ENCODE results near the gene FBXO33.

The FBXO33 gene

GRCh38 chr14:39425947-39426346 is 6.3 kb downstream of the FBXO33 start:
- no peak overlapping the region for H3K4me3 ChIP-seq (ENCODE audit: low read depth, low read length)
- ChIA-PET CTCF (interaction anchor here (0.8 to 6.6 kb wide), 12 partner anchors 9 to 331 kb away, joined by 3 to 76 read pairs (median 4); partner anchors contain the start of genes GEMIN2 and SEC23A), POLR2A (interaction anchor here (1.1 to 1.5 kb wide), 2 partner anchors 256 to 323 kb away, joined by 5 to 8 read pairs; partner anchors contain the start of genes SEC23A and TRAPPC6B)
- DNase-seq (ENCODE audit: low read depth, low spot score): no peak
- TF ChIP-seq, protein P1, sequence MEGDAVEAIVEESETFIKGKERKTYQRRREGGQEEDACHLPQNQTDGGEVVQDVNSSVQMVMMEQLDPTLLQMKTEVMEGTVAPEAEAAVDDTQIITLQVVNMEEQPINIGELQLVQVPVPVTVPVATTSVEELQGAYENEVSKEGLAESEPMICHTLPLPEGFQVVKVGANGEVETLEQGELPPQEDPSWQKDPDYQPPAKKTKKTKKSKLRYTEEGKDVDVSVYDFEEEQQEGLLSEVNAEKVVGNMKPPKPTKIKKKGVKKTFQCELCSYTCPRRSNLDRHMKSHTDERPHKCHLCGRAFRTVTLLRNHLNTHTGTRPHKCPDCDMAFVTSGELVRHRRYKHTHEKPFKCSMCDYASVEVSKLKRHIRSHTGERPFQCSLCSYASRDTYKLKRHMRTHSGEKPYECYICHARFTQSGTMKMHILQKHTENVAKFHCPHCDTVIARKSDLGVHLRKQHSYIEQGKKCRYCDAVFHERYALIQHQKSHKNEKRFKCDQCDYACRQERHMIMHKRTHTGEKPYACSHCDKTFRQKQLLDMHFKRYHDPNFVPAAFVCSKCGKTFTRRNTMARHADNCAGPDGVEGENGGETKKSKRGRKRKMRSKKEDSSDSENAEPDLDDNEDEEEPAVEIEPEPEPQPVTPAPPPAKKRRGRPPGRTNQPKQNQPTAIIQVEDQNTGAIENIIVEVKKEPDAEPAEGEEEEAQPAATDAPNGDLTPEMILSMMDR (IDR thresholded peaks at IDR 0.05; ENCODE audit: insufficient read depth, low read length, missing control alignments): no peak

GRCh38 chr14:39423793-39424192 is 8.4 kb downstream of the FBXO33 start:
- ChIA-PET POLR2A (interaction anchor here (1.2 kb wide), 1 partner anchor 30 kb away, joined by 3 read pairs; no protein-coding TSS in a partner anchor), CTCF (interaction anchor here (0.8 to 6.6 kb wide), 4 partner anchors 9 to 320 kb away, joined by 3 to 76 read pairs (median 4); partner anchors contain the start of gene SEC23A)
- H3K4me3 ChIP-seq (ENCODE audit: low read depth, low read length): no peak overlapping the region
- no peak for DNase-seq (ENCODE audit: low read depth, low spot score)
- TF ChIP-seq, protein P1 (IDR thresholded peaks at IDR 0.05; ENCODE audit: insufficient read depth, low read length, missing control alignments): no peak

DNA sequence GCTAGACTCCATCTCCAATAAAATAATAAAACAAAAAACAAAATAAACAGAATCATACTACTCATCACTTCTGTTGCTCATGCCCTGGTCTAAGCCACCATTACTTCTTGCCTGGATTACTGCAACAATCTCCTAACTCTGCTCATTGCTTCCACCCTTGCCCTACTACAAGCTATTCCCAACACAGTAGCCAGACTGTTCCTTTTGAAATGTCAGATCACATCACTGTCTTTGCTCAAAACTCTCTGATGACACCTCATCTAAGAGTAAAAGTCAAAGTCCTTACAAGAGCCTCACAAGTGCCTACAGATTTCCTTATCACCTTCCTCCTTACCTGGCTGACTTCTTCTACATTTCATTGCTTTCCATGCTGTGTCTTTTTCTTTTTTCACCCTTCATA is 10.0 kb downstream of the FBXO33 start:
- CTCF ChIA-PET: interaction anchor here (1.4 to 6.6 kb wide), 2 partner anchors 8 to 318 kb away, joined by 4 to 76 read pairs; partner anchors contain the start of gene SEC23A
- no peak overlapping the region for H3K4me3 ChIP-seq (ENCODE audit: low read depth, low read length)
- TF ChIP-seq, protein P1 (IDR thresholded peaks at IDR 0.05; ENCODE audit: insufficient read depth, low read length, missing control alignments): no peak
- POLR2A ChIA-PET: no interaction called here
- DNase-seq (ENCODE audit: low read depth, low spot score): no peak

DNA sequence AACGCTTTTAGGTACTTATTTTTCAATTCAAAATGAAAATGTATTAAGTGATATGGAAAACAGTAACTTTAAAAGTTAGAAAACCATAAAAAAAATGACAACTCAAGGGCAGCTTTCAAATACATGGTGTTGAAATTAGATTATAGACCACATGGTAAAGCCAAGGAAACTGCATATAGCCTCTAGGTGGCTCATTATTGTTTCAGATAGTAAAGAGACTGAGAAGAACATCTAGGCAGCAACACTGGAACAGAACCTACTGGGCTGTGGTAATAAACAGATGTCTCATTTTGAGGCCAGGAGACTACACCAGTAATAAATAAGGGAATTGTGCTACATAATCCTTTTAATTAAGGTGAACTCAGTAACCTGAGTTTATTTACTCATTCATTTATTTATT is 13.0 kb downstream of the FBXO33 start:
- DNase-seq (ENCODE audit: low read depth, low spot score): no peak
- TF ChIP-seq, protein P1 (IDR thresholded peaks at IDR 0.05; ENCODE audit: insufficient read depth, low read length, missing control alignments): no peak
- ChIA-PET CTCF (interaction anchor here (1.6 kb wide), 1 partner anchor 11 kb away, joined by 4 read pairs; no protein-coding TSS in a partner anchor), POLR2A (no interaction called here)
- no peak overlapping the region for H3K4me3 ChIP-seq (ENCODE audit: low read depth, low read length)

- no peak overlapping the region for H3K4me3 ChIP-seq (ENCODE audit: low read depth, low read length)
- ChIA-PET POLR2A (interaction anchor here (0.6 to 0.8 kb wide), 2 partner anchors 16 to 17 kb away, joined by 3 read pairs; partner anchors contain the start of gene FBXO33), CTCF (interaction anchor here (1.6 to 1.8 kb wide), 2 partner anchors 9 to 310 kb away, joined by 4 to 8 read pairs; no protein-coding TSS in a partner anchor)
- DNase-seq (ENCODE audit: low read depth, low spot score): no peak
- TF ChIP-seq, protein P1 (IDR thresholded peaks at IDR 0.05; ENCODE audit: insufficient read depth, low read length, missing control alignments): peak; percentile 7
Measured at GRCh38 chr14:39417014-39417413, 15.2 kb downstream of the FBXO33 start.

- TF ChIP-seq, protein P1 (IDR thresholded peaks at IDR 0.05; ENCODE audit: insufficient read depth, low read length, missing control alignments): no peak
- no peak for DNase-seq (ENCODE audit: low read depth, low spot score)
- no peak overlapping the region for H3K4me3 ChIP-seq (ENCODE audit: low read depth, low read length)
- ChIA-PET POLR2A (no interaction called here), CTCF (interaction anchor here (0.7 to 1.8 kb wide), 4 partner anchors 9 to 309 kb away, joined by 3 to 8 read pairs (median 4); no protein-coding TSS in a partner anchor)
Measured at GRCh38 chr14:39416072-39416471, 16.2 kb downstream of the FBXO33 start.

Measured in AG04449 (cell line).